Common myeloid progenitor, CD34-positive (primary cell): ENCODE measurements around the gene ARHGAP15.

Source experiments
- CTCF ChIA-PET: fragments of 350-600 bp; sonication (Branson Sonifier 250); formaldehyde crosslinking; loops from one replicate; lab custom pipeline; 2021; ENCODE audit warnings: antibody characterized with exemption; lab: Charles Lee
- POLR2A ChIA-PET: fragments of 350-600 bp; sonication (Branson Sonifier 250); formaldehyde crosslinking; loops from one replicate; lab custom pipeline; 2021; ENCODE audit warnings: antibody characterized with exemption; lab: Charles Lee
- DNase-seq, 3 donors: peaks; one replicate each; pipeline versions ENCODE4 v3.0.0 to v3.0.0-alpha.2; 2013
- H3K27ac ChIP-seq, 2 experiments: 1 replicate in 1 of 2; 2 replicates in 1 of 2; pipeline ENCODE4 v1.7.0; 2013; ENCODE audit warnings: inconsistent platforms in 2 of 2, low read length in 2 of 2, mild to moderate bottlenecking in 2 of 2, low read depth in 1 of 2, moderate library complexity in 1 of 2; ENCODE audit not compliant: severe bottlenecking in 2 of 2, insufficient read depth in 1 of 2, poor library complexity in 1 of 2
- H3K27me3 ChIP-seq, 5 experiments: replicated peaks in 2 of 5; 1 replicate in 3 of 5; 2 replicates in 2 of 5; pipeline versions ENCODE4 v1.6.1 to v1.7.0; 2013; ENCODE audit warnings: low read length in 4 of 5, mild to moderate bottlenecking in 2 of 5, moderate library complexity in 2 of 5, inconsistent platforms in 1 of 5; ENCODE audit not compliant: insufficient read depth in 5 of 5, control insufficient read depth in 4 of 5
- H3K36me3 ChIP-seq, 4 experiments: 1 replicate in 2 of 4; 2 replicates in 2 of 4; pipeline versions ENCODE4 v1.6.1 to v1.7.0; 2013; ENCODE audit warnings: low read length in 3 of 4, control low read depth in 1 of 4, mild to moderate bottlenecking in 1 of 4; ENCODE audit not compliant: control insufficient read depth in 4 of 4, insufficient read depth in 4 of 4
- H3K4me1 ChIP-seq, 4 experiments: 1 replicate in 3 of 4; 2 replicates in 1 of 4; pipeline versions ENCODE4 v1.6.1 to v1.7.1; 2013; ENCODE audit warnings: low read length in 3 of 4, mild to moderate bottlenecking in 3 of 4, control low read depth in 1 of 4, inconsistent platforms in 1 of 4, moderate library complexity in 1 of 4; ENCODE audit not compliant: control insufficient read depth in 4 of 4, insufficient read depth in 4 of 4; ENCODE audit errors: control extremely low read depth in 1 of 4
- H3K4me3 ChIP-seq, 7 experiments: 1 replicate in 4 of 7; 2 replicates in 3 of 7; pipeline versions ENCODE4 v1.5.1 to v1.7.0; 2013; ENCODE audit warnings: mild to moderate bottlenecking in 7 of 7, low read length in 6 of 7, moderate library complexity in 6 of 7, inconsistent platforms in 2 of 7, low read depth in 2 of 7, control low read depth in 1 of 7; ENCODE audit not compliant: insufficient read depth in 4 of 7, control insufficient read depth in 1 of 7; ENCODE audit errors: extremely low read depth in 1 of 7
- H3K9me3 ChIP-seq, 5 experiments: 1 replicate in 4 of 5; 2 replicates in 1 of 5; pipeline versions ENCODE4 v1.6.1 to v1.7.1; 2013; ENCODE audit warnings: low read length in 4 of 5, mild to moderate bottlenecking in 2 of 5, inconsistent platforms in 1 of 5, low read depth in 1 of 5, moderate library complexity in 1 of 5; ENCODE audit not compliant: control insufficient read depth in 4 of 5, insufficient read depth in 2 of 5; ENCODE audit errors: control extremely low read depth in 1 of 5
- WGBS: methylation state at CpG from one replicate; pipeline ENCODE4 v1.1.5; 2013; ENCODE audit not compliant: insufficient coverage; 5-methylcytosine and 5-hydroxymethylcytosine counted together

Gene ARHGAP15

GRCh38 chr2:143433251-143433650, 304.0 kb downstream of the ARHGAP15 start:
- H3K9me3 ChIP-seq, result no peaks in the 10 kb centered on the region
- ChIA-PET POLR2A (no interaction called here), CTCF (interaction anchor here (0.6 kb wide), 1 partner anchor 973 kb away, joined by 3 read pairs; no protein-coding TSS in a partner anchor)
- H3K4me1 ChIP-seq, result peaks cover 0 to 2% (median 0%) of the 10 kb centered on the region in 4 experiments
- H3K27ac ChIP-seq, result no peak overlapping the region
- peak in 2 of 3 donors; percentile 31 to 44 for DNase-seq
- no peak overlapping the region for H3K4me3 ChIP-seq
- no peaks in the 10 kb centered on the region for H3K27me3 ChIP-seq
- H3K36me3 ChIP-seq, result peaks cover 6 to 23% (median 13%) of the 10 kb centered on the region in 4 experiments
- WGBS, result 67% methylated on average over 1 of the region's 3 CpGs

DNA sequence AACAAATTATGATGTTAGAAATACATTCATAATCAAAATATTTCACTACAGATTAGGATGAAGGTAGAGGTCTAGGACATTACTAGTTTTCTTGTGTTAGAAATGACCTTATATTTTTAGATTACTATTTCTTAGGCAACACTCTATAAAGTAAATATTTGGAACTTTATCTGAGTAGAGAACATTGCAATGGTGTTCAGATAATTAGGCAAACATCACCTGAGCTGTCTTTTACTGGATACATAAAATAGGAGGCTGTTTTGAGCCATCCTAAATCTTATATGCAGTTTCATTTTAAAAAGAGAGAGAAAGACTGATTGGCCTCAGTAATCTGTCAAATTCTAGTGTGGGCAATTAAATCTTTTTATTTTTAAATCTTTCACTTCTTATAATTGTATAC, 304.6 kb downstream of the ARHGAP15 start:
- no peak for DNase-seq
- H3K4me3 ChIP-seq, result no peak overlapping the region
- peaks cover 0 to 2% (median 0%) of the 10 kb centered on the region in 4 experiments for H3K4me1 ChIP-seq
- no peaks in the 10 kb centered on the region for H3K9me3 ChIP-seq
- H3K27ac ChIP-seq, result no peak overlapping the region
- ChIA-PET CTCF (interaction anchor here (0.6 kb wide), 1 partner anchor 972 kb away, joined by 3 read pairs; no protein-coding TSS in a partner anchor), POLR2A (no interaction called here)
- peaks cover 6 to 27% (median 17%) of the 10 kb centered on the region in 4 experiments for H3K36me3 ChIP-seq
- H3K27me3 ChIP-seq, result no peaks in the 10 kb centered on the region

DNA sequence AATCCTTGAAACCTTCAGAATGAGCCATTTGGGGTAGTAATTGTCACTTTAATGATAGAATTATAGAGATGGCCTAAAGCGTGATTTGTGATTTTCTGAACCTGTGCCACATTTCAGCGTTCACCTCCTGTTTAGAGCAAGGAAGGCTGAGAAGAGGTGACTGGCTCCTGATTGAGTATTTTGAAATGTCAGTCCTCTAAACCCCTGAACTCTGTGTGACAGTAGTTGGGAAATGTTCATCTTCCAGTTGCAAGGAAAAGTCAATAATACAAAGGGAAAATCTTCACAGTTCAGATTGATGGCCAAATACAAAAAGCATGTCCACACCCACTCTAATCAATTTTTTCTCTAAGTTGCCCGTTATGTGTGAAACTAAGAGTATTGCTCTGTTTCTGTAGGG, 305.2 kb downstream of the ARHGAP15 start:
- Histone ChIP-seq H3K27me3 (no peaks in the 10 kb centered on the region), H3K36me3 (peaks cover 6 to 27% (median 18%) of the 10 kb centered on the region in 4 experiments), H3K27ac (no peak overlapping the region), H3K9me3 (no peaks in the 10 kb centered on the region), H3K4me1 (peaks cover 0 to 2% (median 0%) of the 10 kb centered on the region in 4 experiments), H3K4me3 (no peak overlapping the region)
- ChIA-PET CTCF (no interaction called here), POLR2A (no interaction called here)
- 100% methylated on average over 2 of the region's 3 CpGs for WGBS
- no peak for DNase-seq

- Histone ChIP-seq H3K9me3 (no peaks in the 10 kb centered on the region), H3K4me3 (no peak overlapping the region), H3K36me3 (peaks cover 6 to 27% (median 19%) of the 10 kb centered on the region in 4 experiments), H3K27me3 (no peaks in the 10 kb centered on the region), H3K4me1 (peaks cover 0 to 2% (median 0%) of the 10 kb centered on the region in 4 experiments), H3K27ac (no peak overlapping the region)
- POLR2A ChIA-PET, result no interaction called here
- DNase-seq, result no peak
- no CpG with 5 or more reads among the region's 6 CpGs for WGBS
- CTCF ChIA-PET, result interaction anchor here (0.9 kb wide), 1 partner anchor 23 kb away, joined by 3 read pairs; no protein-coding TSS in a partner anchor
Measured at GRCh38 chr2:143435131-143435530, 305.9 kb downstream of the ARHGAP15 start.

DNA sequence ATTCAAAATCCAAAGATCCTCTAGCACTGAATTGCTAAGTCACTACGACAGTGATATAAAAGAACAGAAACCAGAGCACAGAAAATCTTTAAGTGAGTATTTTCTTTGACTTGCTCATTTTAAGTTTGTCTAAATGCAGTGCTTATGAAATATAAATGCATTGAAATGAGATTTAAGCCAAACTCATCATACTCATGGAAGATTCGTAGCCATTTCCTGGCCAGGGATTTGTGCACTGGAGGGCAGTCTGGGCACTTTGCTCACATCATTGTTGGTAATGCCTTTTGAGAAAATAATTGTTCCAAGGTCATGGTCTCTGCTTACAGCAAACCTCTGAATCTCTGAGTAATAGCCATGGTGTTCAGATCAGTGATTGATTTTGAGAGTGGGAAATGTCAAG, 307.7 kb downstream of the ARHGAP15 start:
- no peaks in the 10 kb centered on the region for H3K27me3 ChIP-seq
- peaks cover 6 to 28% (median 20%) of the 10 kb centered on the region in 4 experiments for H3K36me3 ChIP-seq
- POLR2A ChIA-PET, result no interaction called here
- H3K9me3 ChIP-seq, result no peaks in the 10 kb centered on the region
- no peak overlapping the region for H3K4me3 ChIP-seq
- CTCF ChIA-PET, result no interaction called here
- H3K27ac ChIP-seq, result no peak overlapping the region
- 100% methylated on average over 1 of the region's 2 CpGs for WGBS
- DNase-seq, result no peak
- no peaks in the 10 kb centered on the region for H3K4me1 ChIP-seq

GRCh38 chr2:143440411-143441012, 311.3 kb downstream of the ARHGAP15 start:
- POLR2A ChIA-PET, result no interaction called here
- H3K4me1 ChIP-seq, result no peaks in the 10 kb centered on the region
- no peak overlapping the region for H3K4me3 ChIP-seq
- H3K27ac ChIP-seq, result no peak overlapping the region
- no peaks in the 10 kb centered on the region for H3K9me3 ChIP-seq
- CTCF ChIA-PET, result interaction anchor here (1.0 kb wide), 1 partner anchor 40 kb away, joined by 3 read pairs; no protein-coding TSS in a partner anchor
- peaks cover 6 to 32% (median 23%) of the 10 kb centered on the region in 4 experiments for H3K36me3 ChIP-seq
- 100% methylated on average over 1 of the region's 5 CpGs for WGBS
- no peaks in the 10 kb centered on the region for H3K27me3 ChIP-seq
- no peak for DNase-seq

- ChIA-PET POLR2A (no interaction called here), CTCF (interaction anchor here (1.1 kb wide), 1 partner anchor 19 kb away, joined by 3 read pairs; no protein-coding TSS in a partner anchor)
- no peaks in the 10 kb centered on the region for H3K4me1 ChIP-seq
- H3K4me3 ChIP-seq, result no peak overlapping the region
- H3K36me3 ChIP-seq, result peaks cover 2 to 21% (median 15%) of the 10 kb centered on the region in 4 experiments
- no peaks in the 10 kb centered on the region for H3K9me3 ChIP-seq
- 96% methylated on average over 4 of the region's 6 CpGs for WGBS
- H3K27ac ChIP-seq, result no peak overlapping the region
- no peaks in the 10 kb centered on the region for H3K27me3 ChIP-seq
- DNase-seq, result no peak
Measured at GRCh38 chr2:143442193-143442592, 313.0 kb downstream of the ARHGAP15 start.
